Thoracic aorta (tissue), 2 donors: ENCODE results near the gene NCAPG2. TPM values are rescaled to one million over a fixed set of nuclear protein-coding genes. Genes with fewer than 3 reads are reported as not detected.

Experiments used
- ATAC-seq: fragments of 150-250 bp; one replicate; pipeline ENCODE4 v1.8.0; 2017; ENCODE audit warnings: low read depth; ENCODE audit not compliant: insufficient number of reproducible peaks, low FRiP score
- DNase-seq: peaks from one replicate; pipeline ENCODE4 v3.0.0-alpha.2; 2020; ENCODE audit warnings: low spot score
- H3K27ac ChIP-seq, 2 donors: fragments of 200-600 bp; sonication (generic); 1 replicate in 1 of 2; 2 replicates in 1 of 2; pipeline ENCODE4 v1.5.1; 2016; ENCODE audit warnings: mild to moderate bottlenecking in 2 of 2, moderate library complexity in 2 of 2
- H3K27me3 ChIP-seq: fragments of 200-600 bp; sonication (generic); replicated peaks from 2 replicates; pipeline ENCODE4 v1.6.0; 2016; ENCODE audit warnings: mild to moderate bottlenecking; ENCODE audit not compliant: insufficient read depth
- H3K36me3 ChIP-seq: fragments of 200-600 bp; sonication (generic); one replicate; pipeline ENCODE4 v1.5.1; 2016
- H3K4me1 ChIP-seq, 2 donors: fragments of 200-600 bp; sonication (generic); 1 replicate in 1 of 2; 2 replicates in 1 of 2; pipeline versions ENCODE4 v1.5.1 to v1.6.0; 2016; ENCODE audit warnings: low read depth in 2 of 2, mild to moderate bottlenecking in 1 of 2; ENCODE audit not compliant: control insufficient read depth in 1 of 2
- H3K4me3 ChIP-seq: fragments of 200-600 bp; sonication (generic); 2 replicates; pipeline ENCODE4 v1.5.1; 2016; ENCODE audit warnings: mild to moderate bottlenecking
- H3K9me3 ChIP-seq: fragments of 200-600 bp; sonication (generic); 2 replicates; pipeline ENCODE4 v1.5.1; 2016
- total RNA-seq, 2 donors: library from RNA; depleted of rRNA; stranded (reverse); fragments of >200 nt; gene quantifications; one replicate each; pipeline versions ENCODE4 v1.1.0 to v1.2.3, GENCODE V29; 2016
- TF ChIP-seq, protein P1 (sequence below): fragments of 200-600 bp; sonication (generic); IDR thresholded peaks from one replicate; pipeline ENCODE4 v1.5.1; 2019; ENCODE audit warnings: antibody characterized with exemption

The NCAPG2 gene
- total RNA-seq, 2 donors from 2014 or later = 4.1 to 8.4 TPM

GRCh38 chr7:158740657-158741293 is 36.2 kb upstream of the NCAPG2 start:
- Histone ChIP-seq H3K4me3 (no peak overlapping the region), H3K27ac (peak overlapping the region in 1 of 2 donors; percentile 20), H3K36me3 (peaks cover 79% of the 10 kb centered on the region), H3K27me3 (no peaks in the 10 kb centered on the region), H3K9me3 (no peaks in the 10 kb centered on the region), H3K4me1 (peaks cover 0 to 11% of the 10 kb centered on the region in 2 donors)
- ATAC-seq = no peak
- no peak for DNase-seq
- TF ChIP-seq, protein P1, sequence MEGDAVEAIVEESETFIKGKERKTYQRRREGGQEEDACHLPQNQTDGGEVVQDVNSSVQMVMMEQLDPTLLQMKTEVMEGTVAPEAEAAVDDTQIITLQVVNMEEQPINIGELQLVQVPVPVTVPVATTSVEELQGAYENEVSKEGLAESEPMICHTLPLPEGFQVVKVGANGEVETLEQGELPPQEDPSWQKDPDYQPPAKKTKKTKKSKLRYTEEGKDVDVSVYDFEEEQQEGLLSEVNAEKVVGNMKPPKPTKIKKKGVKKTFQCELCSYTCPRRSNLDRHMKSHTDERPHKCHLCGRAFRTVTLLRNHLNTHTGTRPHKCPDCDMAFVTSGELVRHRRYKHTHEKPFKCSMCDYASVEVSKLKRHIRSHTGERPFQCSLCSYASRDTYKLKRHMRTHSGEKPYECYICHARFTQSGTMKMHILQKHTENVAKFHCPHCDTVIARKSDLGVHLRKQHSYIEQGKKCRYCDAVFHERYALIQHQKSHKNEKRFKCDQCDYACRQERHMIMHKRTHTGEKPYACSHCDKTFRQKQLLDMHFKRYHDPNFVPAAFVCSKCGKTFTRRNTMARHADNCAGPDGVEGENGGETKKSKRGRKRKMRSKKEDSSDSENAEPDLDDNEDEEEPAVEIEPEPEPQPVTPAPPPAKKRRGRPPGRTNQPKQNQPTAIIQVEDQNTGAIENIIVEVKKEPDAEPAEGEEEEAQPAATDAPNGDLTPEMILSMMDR = no peak

- ATAC-seq (peak; percentile 25), DNase-seq (no peak)
- peak overlapping the region in 1 of 2 donors; percentile 20 for H3K27ac ChIP-seq
Measured at GRCh38 chr7:158740013-158740656, 35.5 kb upstream of the NCAPG2 start.

GRCh38 chr7:158738841-158739240 is 34.2 kb upstream of the NCAPG2 start:
- ATAC-seq = no peak
- Histone ChIP-seq H3K4me3 (no peak overlapping the region), H3K27me3 (no peaks in the 10 kb centered on the region), H3K4me1 (peaks cover 0 to 11% of the 10 kb centered on the region in 2 donors), H3K27ac (no peak overlapping the region), H3K36me3 (peaks cover 86% of the 10 kb centered on the region), H3K9me3 (no peaks in the 10 kb centered on the region)
- TF ChIP-seq, protein P1 = no peak
- no peak for DNase-seq

More at GRCh38 chr7:158740013-158740656, 35.5 kb upstream of the NCAPG2 start:
- Histone ChIP-seq H3K27me3 (no peaks in the 10 kb centered on the region), H3K36me3 (peaks cover 85% of the 10 kb centered on the region), H3K4me1 (peaks cover 0 to 11% of the 10 kb centered on the region in 2 donors), H3K4me3 (no peak overlapping the region), H3K9me3 (no peaks in the 10 kb centered on the region)
- TF ChIP-seq, protein P1 = no peak

GRCh38 chr7:158737064-158737695 is 32.6 kb upstream of the NCAPG2 start:
- Histone ChIP-seq H3K27me3 (no peaks in the 10 kb centered on the region), H3K4me1 (peaks cover 0 to 11% of the 10 kb centered on the region in 2 donors), H3K4me3 (no peak overlapping the region), H3K9me3 (no peaks in the 10 kb centered on the region), H3K36me3 (peaks cover 80% of the 10 kb centered on the region), H3K27ac (no peak overlapping the region)
- TF ChIP-seq, protein P1 = no peak
- DNase-seq = no peak
- no peak for ATAC-seq

GRCh38 chr7:158735935-158736334 is 31.3 kb upstream of the NCAPG2 start:
- Histone ChIP-seq H3K4me3 (no peak overlapping the region), H3K27ac (no peak overlapping the region), H3K27me3 (no peaks in the 10 kb centered on the region), H3K9me3 (no peaks in the 10 kb centered on the region), H3K4me1 (peaks cover 0 to 4% of the 10 kb centered on the region in 2 donors), H3K36me3 (peaks cover 69% of the 10 kb centered on the region)
- TF ChIP-seq, protein P1 = no peak
- DNase-seq (no peak), ATAC-seq (no peak)
